ENCODE measurements around the gene RNASEH1. TPM values are rescaled to one million over a fixed set of nuclear protein-coding genes. Genes with fewer than 3 reads are reported as not detected.

RNASEH1 gene
- total and polyA plus RNA-seq, 9 donors, result 10.3 to 23.9 (median 16.8) TPM

Other genes with a start within 250 kb of the RNASEH1 start
- 10 to 100 TPM in 3 of 7 donors, 1 to 10 TPM in 4; 6.6 to 16.6 (median 9.2) TPM for gene EIPR1, start 180.5 kb downstream of the RNASEH1 start, total RNA-seq
- 1 to 10 TPM; 8.3 to 8.9 TPM for gene EIPR1, start 180.5 kb downstream of the RNASEH1 start, polyA plus RNA-seq
- 100 to 1,000 TPM in 2 of 7 donors, 10 to 100 TPM in 5; 74.9 to 143 (median 87.4) TPM for gene TRAPPC12, start 178.6 kb downstream of the RNASEH1 start, total RNA-seq
- 10 to 100 TPM; 64.1 to 64.3 TPM for gene TRAPPC12, start 178.6 kb downstream of the RNASEH1 start, polyA plus RNA-seq
- 10 to 100 TPM; 35.9 to 59.3 (median 46.3) TPM for gene ADI1, start 38.8 kb downstream of the RNASEH1 start, total RNA-seq
- 10 to 100 TPM; 67.4 to 77.2 TPM for gene ADI1, start 38.8 kb downstream of the RNASEH1 start, polyA plus RNA-seq
- gene RPS7, start 16.9 kb upstream of the RNASEH1 start, total RNA-seq, result over 10,000 TPM in 1 of 7 donors, 1,000 to 10,000 TPM in 6; 2,415 to 11,755 (median 2,627) TPM
- 1,000 to 10,000 TPM; 1,753 to 4,871 TPM for gene RPS7, start 16.9 kb upstream of the RNASEH1 start, polyA plus RNA-seq
- gene COLEC11, start 36.8 kb upstream of the RNASEH1 start, total RNA-seq, result 10 to 100 TPM; 16.7 to 99.0 (median 59.9) TPM
- 100 to 1,000 TPM in 1 of 2 donors, 10 to 100 TPM in 1; 19.5 to 187 TPM for gene COLEC11, start 36.8 kb upstream of the RNASEH1 start, polyA plus RNA-seq
- under 1 TPM in 2 of 7 donors, not detected in 5; 0.20 to 0.50 TPM for gene ALLC, start 99.9 kb upstream of the RNASEH1 start, total RNA-seq
- gene ALLC, start 99.9 kb upstream of the RNASEH1 start, polyA plus RNA-seq, result 1 to 10 TPM; 1.0 to 1.2 TPM
- gene DCDC2C, start 145.2 kb upstream of the RNASEH1 start, total RNA-seq, result under 1 TPM in 2 of 7 donors, not detected in 5; 0.11 to 0.95 TPM
- under 1 TPM in 1 of 2 donors, not detected in 1; 0.42 TPM for gene DCDC2C, start 145.2 kb upstream of the RNASEH1 start, polyA plus RNA-seq

All from ovary (tissue), 9 donors.